Endothelial cell of umbilical vein (primary cell): Measurements from ENCODE around the gene KIZ. TPM values are rescaled to one million over a fixed set of nuclear protein-coding genes. Genes with fewer than 3 reads are reported as not detected.

Experiments used
- BruUV-seq: library from RNA; stranded (reverse); fragments of 400-500 nt; replicated peaks from 2 replicates; lab custom pipeline; 2021; lab: Mats Ljungman, UMichigan
- CTCF ChIA-PET: fragments of 300-600, 350-600 bp; sonication (Branson Sonifier 250); formaldehyde crosslinking; loops from one replicate; lab custom pipeline; 2021; ENCODE audit warnings: antibody characterized with exemption, inconsistent platforms; lab: Charles Lee
- POLR2A ChIA-PET: fragments of 300-600, 350-600 bp; sonication (Branson Sonifier 250); formaldehyde crosslinking; loops from one replicate; lab custom pipeline; 2021; ENCODE audit warnings: antibody characterized with exemption, inconsistent platforms; lab: Charles Lee
- DNase-seq: peaks from one replicate; pipeline ENCODE4 v3.0.0-alpha.2; 2011; ENCODE audit warnings: low read depth, low spot score
- FAIRE-seq: peaks from 2 replicates; lab custom pipeline; 2011; peaks lifted over from hg19 to GRCh38; lab: Jason Lieb, UNC
- H2AFZ ChIP-seq: 2 replicates; pipeline ENCODE4 v1.6.0; 2012; ENCODE audit warnings: low read depth, low read length, control low read depth, inconsistent platforms
- H3K27ac ChIP-seq: 2 replicates; pipeline ENCODE4 v1.5.1; 2011; ENCODE audit warnings: low read depth, mild to moderate bottlenecking, control low read depth, low read length, moderate library complexity; ENCODE audit not compliant: insufficient read depth
- H3K27me3 ChIP-seq, 2 experiments: 2 replicates each; pipeline versions ENCODE4 v1.6.0 to v1.6.1; 2011; ENCODE audit warnings: low read length in 2 of 2, mixed read lengths in 1 of 2; ENCODE audit not compliant: control insufficient read depth in 2 of 2, insufficient read depth in 2 of 2
- H3K36me3 ChIP-seq, 2 experiments: 2 replicates in 1 of 2; 3 replicates in 1 of 2; pipeline ENCODE4 v1.5.1; 2011; ENCODE audit warnings: low read length in 2 of 2, mild to moderate bottlenecking in 1 of 2, moderate library complexity in 1 of 2; ENCODE audit not compliant: control insufficient read depth in 2 of 2, insufficient read depth in 2 of 2; ENCODE audit errors: extremely low read depth in 1 of 2
- H3K4me1 ChIP-seq: 3 replicates; pipeline ENCODE4 v1.5.1; 2011; ENCODE audit warnings: mild to moderate bottlenecking, low read length; ENCODE audit not compliant: control insufficient read depth, insufficient read depth; ENCODE audit errors: extremely low read depth
- H3K4me2 ChIP-seq: 2 replicates; pipeline ENCODE4 v1.6.1; 2011; ENCODE audit warnings: low read length, control low read depth, mixed read lengths; ENCODE audit not compliant: insufficient read depth
- H3K4me3 ChIP-seq, 3 experiments: fragments of 200-600 bp in 1 of 3; sonication (generic), shearing (Covaris generic) in 1 of 3; replicated peaks in 1 of 3; 2 replicates each; pipeline ENCODE4 v1.5.1; 2011 to 2016; ENCODE audit warnings: control low read depth in 3 of 3, low read length in 3 of 3, mild to moderate bottlenecking in 2 of 3, inconsistent platforms in 1 of 3, low read depth in 1 of 3, moderate library complexity in 1 of 3; ENCODE audit not compliant: insufficient read depth in 1 of 3
- H3K79me2 ChIP-seq: 2 replicates; pipeline ENCODE4 v1.6.0; 2012; ENCODE audit warnings: low read length, inconsistent platforms; ENCODE audit not compliant: control insufficient read depth, insufficient read depth
- H3K9ac ChIP-seq: replicated peaks from 2 replicates; pipeline ENCODE3; 2011; ENCODE audit warnings: low read length, control low read depth; ENCODE audit not compliant: insufficient read depth; ENCODE audit errors: extremely low read depth
- H3K9me1 ChIP-seq: replicated peaks from 3 replicates; pipeline ENCODE4 v1.6.0; 2011; ENCODE audit warnings: mild to moderate bottlenecking, low read length; ENCODE audit not compliant: control insufficient read depth, insufficient read depth; ENCODE audit errors: extremely low read depth
- H3K9me3 ChIP-seq: replicated peaks from 2 replicates; pipeline ENCODE4 v1.5.1; 2012; ENCODE audit warnings: low read length, inconsistent platforms; ENCODE audit not compliant: control insufficient read depth, insufficient read depth
- H4K20me1 ChIP-seq: replicated peaks from 2 replicates; pipeline ENCODE3; 2011; ENCODE audit warnings: mild to moderate bottlenecking, low read length; ENCODE audit not compliant: control insufficient read depth, insufficient read depth; ENCODE audit errors: extremely low read depth
- CTCF ChIP-seq, 2 donors: IDR thresholded peaks; 1 replicate in 1 of 2; 2 replicates in 1 of 2; pipeline ENCODE4 v1.5.1; 2011; ENCODE audit warnings: low read length in 2 of 2, mild to moderate bottlenecking in 2 of 2, moderate library complexity in 2 of 2, control low read depth in 1 of 2, inconsistent platforms in 1 of 2, low read depth in 1 of 2; ENCODE audit not compliant: insufficient read depth in 1 of 2; ENCODE audit errors: extremely low read depth in 1 of 2
- EZH2 ChIP-seq: IDR thresholded peaks from 2 replicates; pipeline ENCODE4 v1.6.1; 2012; ENCODE audit warnings: borderline replicate concordance, low read depth, mild to moderate bottlenecking, moderate library complexity, low read length, inconsistent platforms; ENCODE audit not compliant: severe bottlenecking
- FOS ChIP-seq: IDR thresholded peaks from 2 replicates; pipeline ENCODE4 v1.6.1; 2011; ENCODE audit warnings: mild to moderate bottlenecking, low read length, moderate library complexity, borderline replicate concordance; ENCODE audit not compliant: insufficient read depth
- GATA2 ChIP-seq: IDR thresholded peaks from 2 replicates; pipeline ENCODE4 v1.7.0; 2011; ENCODE audit warnings: low read depth, mild to moderate bottlenecking, moderate library complexity, mixed read lengths, low read length; ENCODE audit not compliant: insufficient read length, insufficient read depth
- JUN ChIP-seq: IDR thresholded peaks from 2 replicates; pipeline ENCODE4 v1.6.1; 2011; ENCODE audit warnings: borderline replicate concordance, low read depth; ENCODE audit not compliant: insufficient read length, insufficient read depth
- MAX ChIP-seq: IDR thresholded peaks from 2 replicates; pipeline ENCODE4 v1.6.1; 2011; ENCODE audit not compliant: insufficient read depth, insufficient read length
- MYC ChIP-seq: IDR thresholded peaks from one replicate; pipeline ENCODE4 v1.6.1; 2011; ENCODE audit warnings: mild to moderate bottlenecking, low read depth, low read length
- POLR2A ChIP-seq: IDR thresholded peaks from 2 replicates; pipeline ENCODE4 v1.6.1; 2012; ENCODE audit warnings: low read depth, mild to moderate bottlenecking, control low read depth, low read length
- POLR2AphosphoS5 ChIP-seq: IDR thresholded peaks from 2 replicates; pipeline ENCODE4 v1.6.1; 2012; ENCODE audit warnings: low read depth, mild to moderate bottlenecking, control low read depth, low read length, moderate library complexity; ENCODE audit not compliant: insufficient read depth
- dilution Hi-C: fragments of 300-500 bp; cut with MboI; formaldehyde crosslinking; loops from one replicate; pipeline ENCODE4 v1.15.0; 2019; ENCODE audit warnings: low sequenced_read_pairs; ENCODE audit not compliant: extremely low pct_ligation_motif_present
- intact Hi-C: fragments of 100-400 bp; cut with micrococcal nuclease; formaldehyde crosslinking; loops from one replicate; pipeline ENCODE4 v1.10.0; 2022
- polyA plus RNA-seq, 4 experiments: library from polyadenylated mRNA; depleted of rRNA in 3 of 4; stranded (reverse) in 3 of 4; unstranded in 1 of 4; fragments of >200 nt; gene quantifications; 2 replicates each; pipeline versions ENCODE4 v1.2.1 to v1.2.3, GENCODE V29; 2011 to 2012; ENCODE audit warnings: missing spikeins in 1 of 4
- total RNA-seq: library from RNA; stranded (reverse); gene quantifications from 2 replicates; pipeline ENCODE4 v1.2.3, GENCODE V29; 2021

Gene KIZ
- total and polyA plus RNA-seq, 2 donors (not counting 3 experiments of a cell fraction or from before 2014, with no cell fraction given) = 3.9 to 7.3 TPM

GRCh38 chr20:21145424-21145823, 19.5 kb downstream of the KIZ start:
- BruUV-seq = no TSS peak
- dilution Hi-C loops = no loop called here
- H4K20me1 ChIP-seq = no peaks in the 10 kb centered on the region
- no peak overlapping the region for H3K4me3 ChIP-seq
- H3K4me2 ChIP-seq = no peak overlapping the region
- no peak for FAIRE-seq
- no peaks in the 10 kb centered on the region for H3K27me3 ChIP-seq
- no peak overlapping the region for H2AFZ ChIP-seq
- TF ChIP-seq GATA2 (no peak), MAX (no peak), POLR2A (no peak), MYC (no peak), FOS (no peak), POLR2AphosphoS5 (no peak), CTCF (IDR thresholded peaks at IDR 0.05; ENCODE audit: extremely low read depth in 1 of 2, insufficient read depth in 1 of 2, low read depth in 1 of 2, low read length in 2 of 2) (no peak), EZH2 (no peak), JUN (no peak)
- no peaks in the 10 kb centered on the region for H3K79me2 ChIP-seq
- H3K9ac ChIP-seq = no peak overlapping the region
- CTCF ChIA-PET = interaction anchor here (1.3 kb wide), 1 partner anchor 23 kb away, joined by 3 read pairs; no protein-coding TSS in a partner anchor
- no peaks in the 10 kb centered on the region for H3K9me3 ChIP-seq
- no peaks in the 10 kb centered on the region for H3K36me3 ChIP-seq
- no peak for DNase-seq
- intact Hi-C loops = no loop called here
- H3K9me1 ChIP-seq = no peaks in the 10 kb centered on the region
- H3K4me1 ChIP-seq = no peaks in the 10 kb centered on the region
- no peak overlapping the region for H3K27ac ChIP-seq
- POLR2A ChIA-PET = no interaction called here
